Measurements from ENCODE around the gene UTY. TPM values are rescaled to one million over a fixed set of nuclear protein-coding genes. Genes with fewer than 3 reads are reported as not detected.

Gene UTY
- total RNA-seq, 1 donor from 2014 or later: not detected

Other genes starting within 250 kb of the UTY start
- not detected in 2 replicates for gene TMSB4Y, start 223.9 kb upstream of the UTY start, total RNA-seq